ENCODE data around the gene NR2F1.
"Not testable (repeated sequence)": the region's sequence is repeated elsewhere in the genome, so short reads cannot be mapped to it uniquely, and the experiment has no call there.

NR2F1 gene

GRCh38 chr5:93582677-93583438 lies at the start of gene NR2F1:
Gene NR2F1, plus strand, starts transcription at chr5:93583222. Its CDS starts 1,802 bp downstream, at chr5:93585024.
- peak; percentile 92 for DNase-seq (ENCODE audit: low spot score)

GRCh38 chr5:93545872-93546271 lies 37.1 kb upstream of the NR2F1 start:
- DNase-seq (ENCODE audit: low spot score), result no peak

GRCh38 chr5:93549594-93549993 lies 33.4 kb upstream of the NR2F1 start:
- not testable (repeated sequence) for DNase-seq (ENCODE audit: low spot score)

- DNase-seq (ENCODE audit: low spot score), result no peak
These were observed 25.9 kb upstream of the NR2F1 start for GRCh38 chr5:93557021-93557604.

GRCh38 chr5:93566091-93566490 lies 16.9 kb upstream of the NR2F1 start:
- DNase-seq (ENCODE audit: low spot score), result no peak

GRCh38 chr5:93567424-93567823 lies 15.6 kb upstream of the NR2F1 start:
- DNase-seq (ENCODE audit: low spot score), result no peak

- DNase-seq (ENCODE audit: low spot score), result no peak
These were observed 13.5 kb upstream of the NR2F1 start for GRCh38 chr5:93569300-93570160.

- peak; percentile 77 for DNase-seq (ENCODE audit: low spot score)
These were observed 12.5 kb upstream of the NR2F1 start for GRCh38 chr5:93570294-93571113.

GRCh38 chr5:93571114-93571949 lies 11.7 kb upstream of the NR2F1 start:
- peak; percentile 71 for DNase-seq (ENCODE audit: low spot score)

GRCh38 chr5:93572101-93572607 lies 10.9 kb upstream of the NR2F1 start:
- peak; percentile 76 for DNase-seq (ENCODE audit: low spot score)

GRCh38 chr5:93572608-93573353 lies 10.2 kb upstream of the NR2F1 start:
- DNase-seq (ENCODE audit: low spot score), result peak; percentile 85

GRCh38 chr5:93573354-93574351 lies 9.4 kb upstream of the NR2F1 start:
- DNase-seq (ENCODE audit: low spot score), result peak; percentile 50

- DNase-seq (ENCODE audit: low spot score), result peak; percentile 65
These were observed 8.3 kb upstream of the NR2F1 start for GRCh38 chr5:93574491-93575305.

- DNase-seq (ENCODE audit: low spot score), result no peak
These were observed 7.3 kb upstream of the NR2F1 start for GRCh38 chr5:93575461-93576414.

- no peak for DNase-seq (ENCODE audit: low spot score)
These were observed 5.8 kb upstream of the NR2F1 start for GRCh38 chr5:93576994-93577853.
